Peyer's patch (tissue), 4 donors: ENCODE results near the gene LENG1. TPM values are rescaled to one million over a fixed set of nuclear protein-coding genes. Genes with fewer than 3 reads are reported as not detected.
A peak's percentile ranks its signal among the peaks of the same experiment; 100 is the strongest.

Experiments used
- DNase-seq, 3 donors: peaks; one replicate each; pipeline ENCODE4 v3.0.0-alpha.2; 2017 to 2019
- H3K27ac ChIP-seq, 4 donors: fragments of 200-600 bp; sonication (generic); one replicate each; pipeline ENCODE4 v1.5.1; 2016 to 2019
- H3K27me3 ChIP-seq, 2 donors: fragments of 200-600 bp; sonication (generic); one replicate each; pipeline ENCODE4 v1.5.1; 2019
- H3K36me3 ChIP-seq, 3 donors: fragments of 200-600 bp; sonication (generic); one replicate each; pipeline ENCODE4 v1.5.1; 2016 to 2019
- H3K4me1 ChIP-seq, 4 donors: fragments of 200-600 bp; sonication (generic); one replicate each; pipeline ENCODE4 v1.5.1; 2016 to 2019
- H3K4me3 ChIP-seq, 4 donors: fragments of 200-600 bp; sonication (generic); 1 replicate in 3 of 4; 2 replicates in 1 of 4; pipeline ENCODE4 v1.5.1; 2016 to 2019; ENCODE audit warnings: mild to moderate bottlenecking in 1 of 4
- H3K9me3 ChIP-seq, 4 donors: fragments of 200-600 bp; sonication (generic); one replicate each; pipeline ENCODE4 v1.5.1; 2016 to 2019; ENCODE audit warnings: mild to moderate bottlenecking in 1 of 4
- CTCF ChIP-seq, 6 experiments: fragments of 450-650 bp in 4 of 6; fragments of 200-600 bp in 2 of 6; sonication (generic) in 1 of 6; IDR thresholded peaks; one replicate each; pipeline ENCODE4 v1.5.1; 2017 to 2019; ENCODE audit warnings: antibody characterized with exemption in 6 of 6, mild to moderate bottlenecking in 3 of 6, moderate library complexity in 1 of 6
- POLR2A ChIP-seq, 2 donors: fragments of 450-650 bp; IDR thresholded peaks; one replicate each; pipeline ENCODE4 v1.5.1; 2017; ENCODE audit warnings: antibody characterized with exemption in 2 of 2, mild to moderate bottlenecking in 2 of 2, moderate library complexity in 2 of 2
- total RNA-seq, 4 donors: library from RNA; depleted of rRNA; stranded (reverse); fragments of >200 nt; gene quantifications; one replicate each; pipeline ENCODE4 v1.1.0, GENCODE V29; 2016

The LENG1 gene
- total RNA-seq, 4 donors from 2014 or later = 2.9 to 28.9 (median 6.8) TPM

GRCh38 chr19:54206030-54206830 lies 46.7 kb upstream of the LENG1 start:
- peak overlapping the region in 3 of 4 donors; percentile 38 to 87 (median 70) for H3K27ac ChIP-seq
- H3K27me3 ChIP-seq = no peaks in the 10 kb centered on the region
- DNase-seq = no peak
- H3K4me1 ChIP-seq = peaks cover 10 to 87% (median 35%) of the 10 kb centered on the region in 4 donors
- H3K36me3 ChIP-seq = peaks cover 0 to 63% (median 0%) of the 10 kb centered on the region in 3 donors
- H3K4me3 ChIP-seq = peak overlapping the region in 1 of 4 donors; percentile 11
- H3K9me3 ChIP-seq = no peaks in the 10 kb centered on the region
- TF ChIP-seq POLR2A (IDR thresholded peaks at IDR 0.05) = no peak
- no peak for TF ChIP-seq CTCF (IDR thresholded peaks at IDR 0.05)

GRCh38 chr19:54204767-54205468 lies 45.4 kb upstream of the LENG1 start:
- TF ChIP-seq CTCF (IDR thresholded peaks at IDR 0.05) (no peak), POLR2A (IDR thresholded peaks at IDR 0.05) (no peak)
- Histone ChIP-seq H3K4me3 (no peak overlapping the region), H3K9me3 (no peaks in the 10 kb centered on the region), H3K36me3 (peaks cover 0 to 63% (median 0%) of the 10 kb centered on the region in 3 donors), H3K27ac (no peak overlapping the region), H3K4me1 (peaks cover 10 to 80% (median 36%) of the 10 kb centered on the region in 4 donors), H3K27me3 (no peaks in the 10 kb centered on the region)
- no peak for DNase-seq

- peak overlapping the region in 1 of 4 donors; percentile 1 for H3K27ac ChIP-seq
- peak overlapping the region in 2 of 4 donors; percentile 3 to 11 for H3K4me3 ChIP-seq
- no peaks in the 10 kb centered on the region for H3K27me3 ChIP-seq
- peaks cover 0 to 63% (median 26%) of the 10 kb centered on the region in 4 donors for H3K4me1 ChIP-seq
- H3K9me3 ChIP-seq = no peaks in the 10 kb centered on the region
- no peak for DNase-seq
- peaks cover 0 to 63% (median 0%) of the 10 kb centered on the region in 3 donors for H3K36me3 ChIP-seq
- no peak for TF ChIP-seq POLR2A (IDR thresholded peaks at IDR 0.05)
These were observed 43.7 kb upstream of the LENG1 start for GRCh38 chr19:54203151-54203611.

GRCh38 chr19:54201980-54202379 lies 42.5 kb upstream of the LENG1 start:
- Histone ChIP-seq H3K27me3 (no peaks in the 10 kb centered on the region), H3K4me3 (peak overlapping the region in 3 of 4 donors; percentile 55 to 72 (median 68)), H3K36me3 (peaks cover 0 to 52% (median 0%) of the 10 kb centered on the region in 3 donors), H3K4me1 (peaks cover 0 to 52% (median 18%) of the 10 kb centered on the region in 4 donors), H3K27ac (peak overlapping the region in 1 of 4 donors; percentile 88), H3K9me3 (no peaks in the 10 kb centered on the region)
- no peak for DNase-seq
- TF ChIP-seq CTCF (IDR thresholded peaks at IDR 0.05) (no peak), POLR2A (IDR thresholded peaks at IDR 0.05) (no peak)

GRCh38 chr19:54201172-54201701 lies 41.7 kb upstream of the LENG1 start:
- peak overlapping the region; percentile 55 to 72 (median 62) for H3K4me3 ChIP-seq
- H3K36me3 ChIP-seq = peaks cover 0 to 44% (median 0%) of the 10 kb centered on the region in 3 donors
- H3K27me3 ChIP-seq = no peaks in the 10 kb centered on the region
- H3K9me3 ChIP-seq = no peaks in the 10 kb centered on the region
- no peak for TF ChIP-seq CTCF (IDR thresholded peaks at IDR 0.05)
- TF ChIP-seq POLR2A (IDR thresholded peaks at IDR 0.05) = no peak
- H3K27ac ChIP-seq = peak overlapping the region; percentile 79 to 92 (median 88)
- peaks cover 0 to 45% (median 17%) of the 10 kb centered on the region in 4 donors for H3K4me1 ChIP-seq
- DNase-seq = no peak
